NB4 (cell line): ENCODE measurements around the gene ACTG1.
A peak's percentile ranks its signal among the peaks of the same experiment; 100 is the strongest.

Experiments used
- DNase-seq: peaks from one replicate; pipeline ENCODE4 v3.0.0; 2010; ENCODE audit warnings: low read depth
- H3K4me3 ChIP-seq: one replicate; pipeline ENCODE4 v1.5.1; 2011; ENCODE audit warnings: mild to moderate bottlenecking, low read depth, low read length, moderate library complexity
- CTCF ChIP-seq: IDR thresholded peaks from one replicate; pipeline ENCODE4 v1.5.1; 2012; ENCODE audit warnings: low read depth, low read length
- MAX ChIP-seq: IDR thresholded peaks from 2 replicates; pipeline ENCODE4 v1.6.1; 2011; ENCODE audit warnings: low read depth, low read length
- MYC ChIP-seq: IDR thresholded peaks from 2 replicates; pipeline ENCODE4 v1.6.1; 2011; ENCODE audit warnings: low read depth, low read length
- POLR2A ChIP-seq: IDR thresholded peaks from 2 replicates; pipeline ENCODE4 v1.6.1; 2011; ENCODE audit warnings: mild to moderate bottlenecking; ENCODE audit not compliant: insufficient read length; ENCODE audit errors: extremely low read depth

Gene ACTG1

GRCh38 chr17:81512562-81513371 lies at the start of gene ACTG1:
ACTG1 (minus strand) TSS chr17:81512799; CDS start chr17:81512354, 445 bp downstream.
- peak within 1 kb of the TSS; percentile 69 for H3K4me3 ChIP-seq
- peak; percentile 89 for DNase-seq
- 0 out of 2 replicates have a peak, but pooled peaks have one; percentile 25 for TF ChIP-seq MAX
- TF ChIP-seq CTCF, result no peak
- peak; percentile 96 for TF ChIP-seq POLR2A
- no peak for TF ChIP-seq MYC

- no peak for TF ChIP-seq CTCF
- no peak for TF ChIP-seq MAX
- no peak for TF ChIP-seq POLR2A
- TF ChIP-seq MYC, result no peak
- peak; percentile 41 for DNase-seq
Measured at GRCh38 chr17:81561494-81561885, 48.9 kb upstream of the ACTG1 start.

GRCh38 chr17:81558941-81559806 lies 46.6 kb upstream of the ACTG1 start:
- TF ChIP-seq POLR2A (no peak), MYC (peak; percentile 48; the same call in 1 of the 2 replicates), CTCF (peak; percentile 53)
- H3K4me3 ChIP-seq, result no peak overlapping the region
- peak; percentile 92 for DNase-seq

More at GRCh38 chr17:81561494-81561885, 48.9 kb upstream of the ACTG1 start:
- H3K4me3 ChIP-seq, result no peak overlapping the region

- DNase-seq, result no peak
- no peak for TF ChIP-seq POLR2A
- TF ChIP-seq MAX, result no peak
- no peak for TF ChIP-seq MYC
- no peak for TF ChIP-seq CTCF
- no peak overlapping the region for H3K4me3 ChIP-seq
Measured at GRCh38 chr17:81558115-81558468, 45.5 kb upstream of the ACTG1 start.

- TF ChIP-seq MYC (no peak), POLR2A (no peak), MAX (no peak), CTCF (no peak)
- no peak overlapping the region for H3K4me3 ChIP-seq
- no peak for DNase-seq
Measured at GRCh38 chr17:81557276-81558114, 44.9 kb upstream of the ACTG1 start.
